ENCODE results near the gene TMEM245.

Gene TMEM245

GRCh38 chr9:109101810-109102209, 17.9 kb downstream of the TMEM245 start:
- DNase-seq (ENCODE audit: low read depth in 3 of 3) = no peak

DNA sequence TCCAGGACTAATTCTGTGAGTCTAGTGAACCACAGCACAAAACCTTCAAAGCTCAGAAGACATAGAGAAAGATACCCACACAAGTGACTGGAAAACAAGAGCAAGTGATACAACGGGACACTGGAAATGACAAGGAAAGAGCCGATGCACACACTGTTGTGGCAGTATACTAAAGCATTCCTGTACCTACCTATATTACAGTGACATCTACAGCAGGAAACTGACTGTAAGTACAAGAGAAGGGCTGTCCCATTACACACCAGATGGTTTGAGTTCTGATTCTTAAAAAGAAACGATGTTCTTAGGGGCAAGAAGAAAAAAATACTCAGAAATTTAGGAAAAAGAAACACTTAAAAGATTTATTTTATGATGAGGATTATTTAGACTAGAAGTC, 18.5 kb downstream of the TMEM245 start:
- DNase-seq (ENCODE audit: low read depth in 3 of 3) = no peak

DNA sequence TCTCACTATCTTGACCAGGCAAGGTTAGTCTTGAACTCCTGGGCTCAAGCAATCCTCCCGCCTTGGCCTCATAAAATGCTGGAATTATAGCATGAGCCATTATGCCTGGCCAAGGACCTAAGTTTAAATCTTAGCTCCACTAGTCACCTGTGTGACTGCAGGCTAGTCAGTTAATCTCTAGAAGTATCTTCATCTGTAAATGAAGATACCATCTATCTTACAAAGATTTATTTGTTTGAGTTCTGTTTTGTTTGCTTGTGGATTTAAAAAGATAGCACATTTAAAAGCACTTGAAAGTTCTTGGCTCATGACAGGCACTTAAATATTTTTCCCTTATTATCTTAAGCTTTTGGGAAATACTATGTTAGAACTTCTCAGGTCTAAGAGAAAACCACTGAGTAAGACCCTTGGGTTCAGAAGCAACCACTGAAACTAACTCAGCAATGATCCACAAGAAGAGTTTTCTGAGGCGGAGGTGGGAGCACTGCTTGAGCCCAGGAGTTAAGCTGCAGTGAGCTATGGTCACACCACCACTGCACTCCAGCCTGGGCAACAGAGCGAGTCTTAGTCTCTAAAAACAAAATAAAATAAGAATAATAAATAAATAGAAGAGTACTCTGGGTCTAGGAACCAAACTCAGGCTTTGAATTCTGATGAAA, 19.1 kb downstream of the TMEM245 start:
- no peak for DNase-seq (ENCODE audit: low read depth in 3 of 3)

DNA sequence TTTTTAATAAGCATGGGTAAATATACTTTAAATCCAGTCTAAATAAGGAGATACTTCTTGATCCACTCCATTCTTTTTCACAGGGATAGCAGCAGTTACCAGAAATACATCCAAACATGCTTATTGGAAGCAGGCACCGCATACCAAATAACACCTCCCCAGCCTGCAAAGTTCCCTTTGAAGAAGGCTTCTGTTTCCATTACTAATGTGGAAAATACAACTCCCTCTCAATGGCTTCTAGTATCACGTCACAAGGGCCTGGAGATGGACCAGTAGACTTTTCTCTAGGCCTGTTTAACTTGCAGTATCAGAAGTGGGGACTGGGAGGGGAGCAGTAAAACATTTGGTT, 20.8 kb downstream of the TMEM245 start:
- DNase-seq (ENCODE audit: low read depth in 3 of 3) = no peak

GRCh38 chr9:109098171-109098959, 21.4 kb downstream of the TMEM245 start:
- DNase-seq (ENCODE audit: low read depth in 3 of 3) = no peak

- DNase-seq (ENCODE audit: low read depth in 3 of 3) = no peak
Measured at GRCh38 chr9:109097146-109097545, 22.6 kb downstream of the TMEM245 start.

DNA sequence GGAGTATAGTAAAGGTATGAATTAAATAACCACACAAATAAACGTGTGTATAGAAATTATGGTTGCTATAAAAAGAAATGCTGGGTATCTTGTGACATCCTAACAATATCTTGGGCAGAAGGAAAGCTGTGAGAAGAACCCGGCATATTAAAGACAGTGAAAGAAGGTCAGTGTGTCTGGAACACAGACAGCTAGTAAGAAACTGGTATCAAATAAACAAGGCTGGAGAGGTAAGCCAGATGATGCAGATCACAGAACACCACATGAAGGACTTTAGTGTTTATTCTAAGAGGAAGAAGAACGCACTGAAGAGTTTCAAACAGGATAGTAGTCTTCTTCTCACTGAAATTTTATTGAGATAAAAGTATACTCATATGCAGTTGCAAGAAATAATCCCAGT, 24.4 kb downstream of the TMEM245 start:
- DNase-seq (ENCODE audit: low read depth in 3 of 3) = no peak

- DNase-seq (ENCODE audit: low read depth in 3 of 3) = no peak
Measured at GRCh38 chr9:109094268-109094667, 25.5 kb downstream of the TMEM245 start.

DNA sequence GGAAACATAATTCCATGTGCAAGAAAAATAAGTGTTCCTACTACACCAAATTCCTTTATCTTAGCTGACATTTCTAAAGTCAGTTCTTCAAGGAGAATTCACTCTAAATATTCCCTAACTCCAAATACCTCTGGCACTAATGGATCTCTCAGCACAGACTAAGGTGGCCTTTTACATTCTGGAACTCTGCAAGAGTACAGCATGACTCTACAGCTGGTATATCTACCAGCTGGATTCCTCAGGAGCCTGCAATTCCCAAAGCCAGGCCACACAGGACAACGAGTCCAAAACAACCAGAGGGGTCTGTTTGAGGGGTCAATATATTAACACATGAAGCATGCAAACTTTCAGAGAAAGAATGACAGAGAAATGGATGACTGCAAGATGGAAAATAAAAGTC, 27.2 kb downstream of the TMEM245 start:
- no peak for DNase-seq (ENCODE audit: low read depth in 3 of 3)

DNA sequence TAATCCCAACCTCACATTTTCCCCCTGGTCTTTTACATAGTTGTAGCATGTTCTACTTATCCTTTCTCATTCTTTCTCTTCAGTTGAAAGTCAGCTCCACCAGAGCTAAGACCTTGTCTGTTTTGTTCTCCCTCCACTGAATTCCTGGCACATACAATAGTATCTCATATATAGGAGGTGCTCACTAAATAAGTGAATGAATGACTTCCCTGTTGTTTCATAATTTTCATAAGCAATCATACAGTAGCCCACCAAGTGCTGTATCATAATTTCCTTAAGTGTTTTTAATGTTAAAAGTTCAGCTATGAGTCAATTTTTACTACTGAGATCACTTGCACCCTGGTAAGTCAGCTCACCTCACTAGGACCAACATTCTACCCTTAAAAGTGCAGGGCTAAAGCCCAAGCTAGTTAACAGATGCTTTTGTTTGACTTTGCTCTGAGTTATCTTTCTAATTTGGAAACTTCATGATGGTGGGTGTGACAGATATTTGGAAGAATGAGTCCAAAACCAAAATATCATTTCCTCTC, 27.6 kb downstream of the TMEM245 start:
- no peak for DNase-seq (ENCODE audit: low read depth in 3 of 3)

DNA sequence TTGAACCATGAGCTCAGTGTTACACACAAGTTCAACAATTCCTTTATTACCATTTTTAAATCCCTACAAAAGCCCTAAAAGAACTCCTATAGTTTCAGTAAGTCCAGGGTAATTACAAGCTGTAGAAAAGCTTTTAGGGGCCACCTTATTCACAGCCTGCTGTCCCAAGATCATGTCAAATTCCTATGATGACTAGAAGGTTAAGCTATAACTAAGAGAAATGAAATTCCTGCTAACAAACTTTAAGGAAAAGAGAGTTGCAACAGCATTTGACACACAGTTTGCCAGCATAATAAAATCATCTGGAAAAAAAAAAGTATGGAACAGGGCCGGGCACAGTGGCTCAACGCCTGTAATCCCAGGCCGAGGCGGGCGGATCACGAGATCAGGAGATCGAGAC, 31.5 kb downstream of the TMEM245 start:
- DNase-seq (ENCODE audit: low read depth in 3 of 3) = no peak

DNA sequence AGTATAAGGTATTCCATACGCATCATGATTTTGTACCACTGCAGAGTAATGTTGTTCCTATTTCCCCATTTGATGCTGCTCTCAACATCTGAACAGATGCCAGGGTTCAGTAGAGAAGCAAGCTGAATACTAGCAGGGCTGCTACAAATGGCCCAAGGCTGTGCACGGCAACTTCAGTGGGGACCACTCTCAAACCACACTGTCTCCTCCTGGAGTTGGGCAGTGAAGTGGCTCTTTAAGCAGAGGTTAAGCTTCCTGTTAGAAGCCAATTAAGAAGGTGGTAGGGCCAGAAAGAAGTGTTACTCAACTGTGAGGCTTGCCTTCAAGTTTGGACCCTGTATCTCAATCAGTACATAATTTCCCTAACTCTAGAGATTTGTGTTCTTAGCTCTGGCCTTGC, 32.0 kb downstream of the TMEM245 start:
- DNase-seq (ENCODE audit: low read depth in 3 of 3) = no peak

DNA sequence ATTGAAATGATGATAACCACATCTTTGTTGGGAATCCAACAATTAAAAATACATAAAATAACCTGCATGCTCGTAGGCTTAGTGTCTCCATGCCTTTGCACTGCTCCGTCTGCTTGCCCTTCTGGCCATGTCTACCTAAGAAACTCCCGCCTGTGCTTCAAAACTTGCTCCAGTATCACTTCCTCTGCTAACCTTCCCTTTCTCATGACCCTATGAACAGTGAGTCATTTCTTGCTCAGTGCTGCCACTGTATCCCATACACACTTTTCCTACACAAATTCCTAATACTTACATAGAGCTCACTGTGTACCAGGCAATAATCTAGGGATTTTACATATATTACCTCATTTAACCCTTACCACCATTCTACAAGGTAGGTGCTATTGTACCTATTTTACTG, 33.5 kb downstream of the TMEM245 start:
- no peak for DNase-seq (ENCODE audit: low read depth in 3 of 3)

DNA sequence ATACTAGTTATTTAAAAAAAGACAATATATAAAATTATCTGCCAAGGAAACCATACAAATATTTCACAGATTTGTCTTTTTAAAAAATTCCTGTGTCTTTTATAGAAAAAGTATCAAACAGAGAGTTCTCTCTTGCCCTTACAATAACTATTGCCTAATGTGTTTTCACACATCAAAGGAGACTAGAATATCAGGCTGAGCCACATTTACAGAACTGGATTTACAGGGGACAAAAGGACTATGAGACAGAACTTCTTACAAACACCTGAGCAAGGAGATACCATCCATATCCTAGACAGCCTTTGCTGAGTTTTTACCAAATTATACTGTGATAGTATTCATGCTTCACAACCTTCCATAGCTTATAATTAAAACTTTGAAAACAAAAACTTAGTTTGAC, 34.2 kb downstream of the TMEM245 start:
- DNase-seq (ENCODE audit: low read depth in 3 of 3) = no peak

- no peak for DNase-seq (ENCODE audit: low read depth in 3 of 3)
Measured at GRCh38 chr9:109083813-109084405, 35.8 kb downstream of the TMEM245 start.

- DNase-seq (ENCODE audit: low read depth in 3 of 3) = no peak
Measured at GRCh38 chr9:109083141-109083540, 36.6 kb downstream of the TMEM245 start.

GRCh38 chr9:109082091-109082620, 37.6 kb downstream of the TMEM245 start:
- no peak for DNase-seq (ENCODE audit: low read depth in 3 of 3)

DNA sequence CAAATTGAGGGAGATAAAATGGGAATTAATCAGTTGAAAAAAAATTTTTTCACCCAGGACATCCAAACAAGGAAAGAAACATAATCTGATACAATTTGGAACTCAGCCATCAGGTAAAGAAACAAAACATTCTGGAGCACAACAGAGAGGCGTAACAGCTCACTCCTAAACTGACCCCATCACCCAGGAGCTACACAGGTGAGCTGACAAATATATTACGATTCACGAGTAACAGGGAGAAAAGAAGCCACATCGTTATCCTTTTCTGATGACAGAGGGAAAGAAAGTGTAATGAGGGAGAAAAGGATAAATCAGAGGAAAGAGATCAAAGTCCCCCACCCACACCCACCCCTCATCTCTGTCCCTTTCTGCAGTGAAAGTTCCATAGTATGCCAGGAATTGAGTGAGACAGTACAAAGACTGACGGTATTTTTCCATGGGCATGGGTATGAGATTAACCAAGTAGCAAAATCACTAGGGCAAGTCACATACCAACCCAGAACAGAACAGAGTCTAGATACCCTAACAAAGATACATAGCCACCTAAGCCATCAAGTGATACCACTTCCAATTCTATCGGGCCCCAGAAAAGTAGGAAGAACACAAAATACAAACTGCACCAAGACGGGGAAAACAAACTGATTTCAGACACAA, 45.4 kb downstream of the TMEM245 start:
- DNase-seq (ENCODE audit: low read depth in 3 of 3) = no peak

- no peak for DNase-seq (ENCODE audit: low read depth in 3 of 3)
Measured at GRCh38 chr9:109072821-109073435, 46.8 kb downstream of the TMEM245 start.

DNA sequence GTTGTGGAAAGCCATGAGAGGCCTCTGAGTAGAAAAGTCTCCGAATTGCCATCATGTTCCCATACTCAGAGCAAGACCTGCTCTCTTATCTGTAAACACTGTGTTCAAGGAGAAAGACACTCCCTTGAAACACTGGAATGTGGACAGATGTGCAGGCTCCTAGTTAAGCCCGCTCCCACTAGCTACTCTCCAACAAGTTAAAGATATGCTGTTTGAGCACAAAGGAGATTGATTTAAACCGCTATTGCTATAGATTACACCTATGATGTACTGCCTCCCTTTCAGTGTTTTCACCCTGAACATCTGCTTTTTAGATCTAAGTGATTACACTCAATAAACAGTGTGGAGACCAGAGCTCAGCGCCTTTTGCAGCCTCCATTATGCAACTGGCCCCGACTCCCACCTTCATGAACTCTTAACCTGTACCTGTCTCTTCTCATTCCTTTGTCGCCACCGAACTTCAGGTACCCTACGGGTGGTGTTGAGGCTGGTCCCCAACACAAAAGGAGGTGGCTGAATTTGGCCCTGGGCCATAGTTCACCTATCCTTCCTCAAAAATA, 47.5 kb downstream of the TMEM245 start:
- DNase-seq (ENCODE audit: low read depth in 3 of 3) = no peak

- no peak for DNase-seq (ENCODE audit: low read depth in 3 of 3)
Measured at GRCh38 chr9:109068764-109069163, 51.0 kb downstream of the TMEM245 start.

Data from stimulated activated CD4-positive, alpha-beta T cell treated with anti-CD3 and anti-CD28 coated beads, TNF-alpha, amount 100 ng/mL, for 4 hours (primary cell).